Measurements from ENCODE around the gene MRGPRF.

Gene MRGPRF

GRCh38 chr11:69035150-69035945 lies 22.3 kb upstream of the MRGPRF start:
- TF ChIP-seq Cebpa-rat (IDR thresholded peaks at IDR 0.05) = no peak
- no peak overlapping the region for H3K4me3 ChIP-seq

DNA sequence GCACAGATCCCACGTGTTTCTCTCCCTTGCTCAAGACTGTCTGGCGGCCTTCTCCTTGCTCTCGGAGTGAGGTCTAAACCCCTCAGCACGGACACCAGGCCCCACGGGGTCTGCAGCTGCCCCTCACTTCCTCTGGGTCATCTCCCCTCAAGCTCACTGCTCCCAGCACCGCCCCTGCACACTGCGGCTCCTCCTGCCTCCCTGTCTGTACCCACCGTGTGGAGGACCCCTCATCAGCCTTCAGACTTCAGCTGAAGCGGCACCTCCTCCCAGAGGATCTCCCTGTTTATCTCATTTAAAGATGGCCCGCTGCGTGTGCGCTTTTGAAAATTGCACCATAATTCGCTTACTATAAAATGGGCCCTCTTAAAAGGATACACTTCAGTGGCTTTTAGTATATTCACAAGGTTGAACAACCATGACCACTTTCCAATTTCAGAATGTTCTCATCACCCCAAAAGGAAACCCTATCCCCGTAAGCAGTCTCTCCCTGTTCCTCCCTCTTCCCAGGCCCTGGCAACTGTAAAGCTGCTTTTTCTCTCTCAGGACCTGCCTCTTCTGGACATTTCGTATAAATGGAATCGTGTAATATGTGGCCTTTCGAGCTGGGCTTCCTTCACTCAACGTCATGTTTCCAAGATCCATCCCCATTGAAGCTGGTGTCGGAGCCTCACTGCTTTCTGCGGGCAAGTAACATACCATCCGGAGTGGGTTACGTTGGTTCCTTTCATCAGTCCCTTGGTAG lies 21.2 kb upstream of the MRGPRF start:
- Histone ChIP-seq H3K4me1 (peaks cover 9 to 42% (median 31%) of the 10 kb centered on the region in 10 experiments), H3K4me3 (no peak overlapping the region), H3K9me3 (replicated peaks in 1 of 11) (no peaks in the 10 kb centered on the region), H3K4me2 (peak overlapping the region in 9 of 11 experiments; percentile 21 to 78 (median 58); a peak in 17 of 22 replicates), H3K9ac (peak overlapping the region in 1 of 11 experiments; percentile 44; a peak in 2 of 22 replicates), H4K20me1 (no peaks in the 10 kb centered on the region; a peak in 2 of 22 replicates), H3K27ac (no peak overlapping the region), H3K36me3 (no peaks in the 10 kb centered on the region), H3K27me3 (peaks cover 0 to 13% (median 5%) of the 10 kb centered on the region in 11 experiments; a peak in 9 of 22 replicates)
- TF ChIP-seq Cebpa-rat (IDR thresholded peaks at IDR 0.05) = no peak

More at GRCh38 chr11:69035150-69035945, 22.3 kb upstream of the MRGPRF start:
- Histone ChIP-seq H3K4me1 (peaks cover 13 to 50% (median 39%) of the 10 kb centered on the region in 10 experiments), H3K9me3 (replicated peaks in 1 of 11) (no peaks in the 10 kb centered on the region), H3K36me3 (no peaks in the 10 kb centered on the region), H3K27ac (no peak overlapping the region), H3K9ac (no peak overlapping the region), H4K20me1 (no peaks in the 10 kb centered on the region; a peak in 2 of 22 replicates), H3K4me2 (peak overlapping the region in 3 of 11 experiments; percentile 54 to 70 (median 67); a peak in 4 of 22 replicates), H3K27me3 (peaks cover 0 to 13% (median 5%) of the 10 kb centered on the region in 11 experiments; a peak in 9 of 22 replicates)

- H3K36me3 ChIP-seq = no peaks in the 10 kb centered on the region
- H3K27ac ChIP-seq = no peak overlapping the region
These were observed 20.4 kb upstream of the MRGPRF start for GRCh38 chr11:69033431-69033830.

GRCh38 chr11:69032833-69033232 lies 19.8 kb upstream of the MRGPRF start:
- Histone ChIP-seq H3K27ac (no peak overlapping the region), H4K20me1 (no peaks in the 10 kb centered on the region; a peak in 2 of 22 replicates), H3K36me3 (no peaks in the 10 kb centered on the region), H3K4me1 (peaks cover 0 to 36% (median 26%) of the 10 kb centered on the region in 10 experiments; a peak in 18 of 20 replicates), H3K4me3 (no peak overlapping the region), H3K9me3 (replicated peaks in 1 of 11) (no peaks in the 10 kb centered on the region), H3K4me2 (no peak overlapping the region), H3K9ac (no peak overlapping the region), H3K27me3 (peaks cover 0 to 13% (median 5%) of the 10 kb centered on the region in 11 experiments; a peak in 9 of 22 replicates)
- TF ChIP-seq Cebpa-rat (IDR thresholded peaks at IDR 0.05) = no peak

More at GRCh38 chr11:69033431-69033830, 20.4 kb upstream of the MRGPRF start:
- H3K27me3 ChIP-seq = peaks cover 0 to 13% (median 5%) of the 10 kb centered on the region in 11 experiments; a peak in 9 of 22 replicates
- no peaks in the 10 kb centered on the region for H3K9me3 ChIP-seq (replicated peaks in 1 of 11)
- peak overlapping the region in 1 of 11 experiments; percentile 44; a peak in 1 of 22 replicates for H3K9ac ChIP-seq
- no peak overlapping the region for H3K4me3 ChIP-seq
- no peak for TF ChIP-seq Cebpa-rat (IDR thresholded peaks at IDR 0.05)
- no peaks in the 10 kb centered on the region; a peak in 2 of 22 replicates for H4K20me1 ChIP-seq
- peak overlapping the region in 8 of 11 experiments; percentile 31 to 78 (median 60); a peak in 13 of 22 replicates for H3K4me2 ChIP-seq
- peaks cover 0 to 36% (median 26%) of the 10 kb centered on the region in 10 experiments; a peak in 17 of 20 replicates for H3K4me1 ChIP-seq

- TF ChIP-seq Cebpa-rat (IDR thresholded peaks at IDR 0.05) = no peak
These were observed 17.3 kb upstream of the MRGPRF start for GRCh38 chr11:69030301-69030700.

DNA sequence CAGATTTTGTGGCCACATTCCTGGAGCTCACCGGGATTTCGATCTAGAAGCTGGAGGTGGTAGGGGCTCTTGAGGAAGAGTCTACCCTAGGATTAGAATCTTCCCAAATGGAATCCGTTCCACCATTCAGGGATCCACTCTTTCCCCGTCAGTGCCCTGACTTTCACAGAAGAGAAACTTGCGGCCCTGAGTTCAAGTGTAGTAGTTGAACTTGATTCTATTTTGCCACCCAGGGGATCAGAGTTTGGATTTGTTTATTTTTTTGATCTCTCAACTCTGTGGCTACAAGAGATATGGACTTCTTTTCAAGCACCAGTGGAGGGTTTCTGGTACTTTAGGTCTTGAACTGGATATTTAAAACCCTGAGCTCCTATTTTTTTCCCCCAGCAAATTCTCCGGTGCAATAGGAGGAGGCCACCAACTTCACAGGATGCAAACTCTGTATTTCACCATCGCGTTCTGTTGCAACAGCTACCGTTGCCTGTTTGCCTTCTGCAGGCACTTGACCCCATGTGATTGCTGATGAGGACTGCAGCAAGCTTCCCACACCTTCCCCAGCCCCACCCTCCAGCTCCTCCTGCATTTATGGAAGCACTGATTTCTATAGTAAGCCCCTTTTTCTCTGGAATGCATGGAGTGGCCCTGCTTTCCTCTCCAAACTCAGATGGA lies 14.8 kb upstream of the MRGPRF start:
- TF ChIP-seq Cebpa-rat (IDR thresholded peaks at IDR 0.05) = 0 out of 22 replicates have a peak, but pooled peaks of 1 of the 11 experiments have one; percentile 19
- no peak overlapping the region for H3K4me3 ChIP-seq
- no peak overlapping the region for H3K9ac ChIP-seq
- no peaks in the 10 kb centered on the region for H3K36me3 ChIP-seq
- peaks cover 0 to 18% (median 15%) of the 10 kb centered on the region in 10 experiments; a peak in 18 of 20 replicates for H3K4me1 ChIP-seq
- no peaks in the 10 kb centered on the region; a peak in 1 of 22 replicates for H4K20me1 ChIP-seq
- H3K4me2 ChIP-seq = peak overlapping the region in 2 of 11 experiments; percentile 25 to 26; a peak in 1 of 22 replicates
- H3K27ac ChIP-seq = no peak overlapping the region
- H3K9me3 ChIP-seq (replicated peaks in 1 of 11) = no peaks in the 10 kb centered on the region
- no peaks in the 10 kb centered on the region for H3K27me3 ChIP-seq

More at GRCh38 chr11:69030301-69030700, 17.3 kb upstream of the MRGPRF start:
- H3K27me3 ChIP-seq = peaks cover 0 to 13% (median 5%) of the 10 kb centered on the region in 11 experiments; a peak in 9 of 22 replicates
- H3K4me2 ChIP-seq = peak overlapping the region in 9 of 11 experiments; percentile 21 to 61 (median 44); a peak in 16 of 22 replicates
- H3K27ac ChIP-seq = no peak overlapping the region
- no peak overlapping the region for H3K9ac ChIP-seq
- no peaks in the 10 kb centered on the region; a peak in 2 of 22 replicates for H4K20me1 ChIP-seq
- H3K4me1 ChIP-seq = peaks cover 0 to 36% (median 26%) of the 10 kb centered on the region in 10 experiments; a peak in 18 of 20 replicates
- H3K36me3 ChIP-seq = no peaks in the 10 kb centered on the region
- no peak overlapping the region for H3K4me3 ChIP-seq
- H3K9me3 ChIP-seq (replicated peaks in 1 of 11) = no peaks in the 10 kb centered on the region

DNA sequence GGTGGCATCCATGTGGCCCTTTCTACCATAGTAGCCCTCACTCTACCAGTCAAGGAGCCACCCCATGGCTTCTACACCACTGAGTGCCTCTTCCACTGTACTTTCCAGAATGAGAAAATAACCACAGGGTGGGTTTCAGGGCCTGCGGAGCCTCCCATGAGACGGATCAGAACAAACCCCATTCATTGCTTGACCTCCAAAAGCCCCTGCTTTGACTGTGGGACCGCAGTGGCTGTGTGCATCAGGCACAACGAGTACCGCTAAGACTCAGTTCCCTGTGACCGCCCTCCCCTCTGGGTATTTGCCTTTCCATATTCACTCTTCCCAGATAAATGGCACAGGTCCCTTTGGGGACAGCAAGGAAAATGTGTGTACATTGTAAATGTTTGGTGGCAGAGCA lies 11.5 kb upstream of the MRGPRF start:
- peaks cover 0 to 10% (median under 1%) of the 10 kb centered on the region in 10 experiments; a peak in 8 of 20 replicates for H3K4me1 ChIP-seq
- no peaks in the 10 kb centered on the region for H3K36me3 ChIP-seq
- no peaks in the 10 kb centered on the region for H4K20me1 ChIP-seq
- no peak overlapping the region for H3K4me2 ChIP-seq
- no peak overlapping the region for H3K9ac ChIP-seq
- no peaks in the 10 kb centered on the region for H3K9me3 ChIP-seq (replicated peaks in 1 of 11)
- no peaks in the 10 kb centered on the region for H3K27me3 ChIP-seq
- no peak overlapping the region for H3K27ac ChIP-seq
- TF ChIP-seq Cebpa-rat (IDR thresholded peaks at IDR 0.05) = no peak
- no peak overlapping the region for H3K4me3 ChIP-seq

DNA sequence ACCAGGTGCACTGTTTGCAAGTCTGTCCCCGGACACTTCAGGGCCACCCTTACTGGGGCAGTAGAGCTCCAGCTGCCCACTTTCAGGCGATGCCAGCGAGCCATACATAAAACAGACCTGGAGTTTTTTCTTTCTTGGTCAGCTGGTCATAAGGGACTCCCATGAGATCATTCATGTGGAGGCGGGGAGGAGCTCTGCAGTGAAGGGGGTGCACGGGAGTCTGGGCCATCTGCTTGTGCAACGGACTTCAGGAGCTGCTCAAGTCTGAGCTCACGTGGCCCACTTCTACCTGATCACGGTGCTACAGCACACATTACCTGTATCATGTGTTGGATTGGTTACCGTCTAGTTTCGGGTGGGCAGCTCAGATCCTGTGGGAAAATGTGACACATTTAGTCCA lies 9.2 kb upstream of the MRGPRF start:
- Histone ChIP-seq H4K20me1 (no peaks in the 10 kb centered on the region), H3K4me2 (no peak overlapping the region), H3K36me3 (no peaks in the 10 kb centered on the region), H3K27ac (no peak overlapping the region), H3K9ac (no peak overlapping the region), H3K4me1 (peaks cover 0 to 13% (median 8%) of the 10 kb centered on the region in 10 experiments; a peak in 9 of 20 replicates), H3K27me3 (no peaks in the 10 kb centered on the region), H3K4me3 (no peak overlapping the region), H3K9me3 (replicated peaks in 1 of 11) (no peaks in the 10 kb centered on the region)
- no peak for TF ChIP-seq Cebpa-rat (IDR thresholded peaks at IDR 0.05)

Data from BLaER1 treated with 17β-estradiol and CSF1 and Interleukin-3, amounts not matched to agents 10 nM and 100 nM (cell line).